HepG2 (cell line): ENCODE measurements around the gene TMEM130. TPM values are rescaled to one million over a fixed set of nuclear protein-coding genes. Genes with fewer than 3 reads are reported as not detected.

Experiments used
- ATAC-seq: fragments of 200-7000 bp; cut with Tn5 transposase; 3 replicates; pipeline ENCODE4 v1.9.1; 2020; ENCODE audit warnings: mild to moderate bottlenecking, moderate library complexity
- BruUV-seq: library from RNA; stranded (reverse); fragments of 400-500 nt; replicated peaks from 2 replicates; lab custom pipeline; 2021; lab: Mats Ljungman, UMichigan
- CTCF ChIA-PET: fragments of 300-600 bp; formaldehyde crosslinking; extraction: SDS; loops from one replicate; lab custom pipeline; 2021; ENCODE audit warnings: low total read pairs, inconsistent platforms, low intra/inter-chr PET ratio; lab: Yijun Ruan, JAX
- POLR2A ChIA-PET: fragments of 350-600 bp; sonication (Branson Sonifier 250); formaldehyde crosslinking; loops from one replicate; lab custom pipeline; 2020; ENCODE audit warnings: antibody characterized with exemption, inconsistent platforms; lab: Yijun Ruan, JAX
- DNase-seq: peaks from one replicate; pipeline ENCODE4 v3.0.0-alpha.2; 2015; ENCODE audit warnings: low spot score
- FAIRE-seq: peaks from 3 replicates; lab custom pipeline; 2011; peaks lifted over from hg19 to GRCh38; lab: Jason Lieb, UNC
- H2AFZ ChIP-seq: one replicate; pipeline ENCODE4 v1.6.1; 2011; ENCODE audit warnings: low read length, inconsistent platforms
- H3K27ac ChIP-seq: fragments of 300-600 bp; 3 replicates; pipeline ENCODE4 v1.8.0; 2011; ENCODE audit warnings: mixed run types, mild to moderate bottlenecking, mixed read lengths, low read length, inconsistent platforms; ENCODE audit not compliant: insufficient read depth; ENCODE audit errors: extremely low read length
- H3K27me3 ChIP-seq, 2 experiments: fragments of 200-600 bp in 1 of 2; 2 replicates in 1 of 2; 3 replicates in 1 of 2; pipeline versions ENCODE4 v1.6.0 to v1.8.0; 2011; ENCODE audit warnings: low read length in 2 of 2, mild to moderate bottlenecking in 2 of 2, moderate library complexity in 2 of 2, inconsistent platforms in 1 of 2; ENCODE audit not compliant: insufficient read depth in 2 of 2, control insufficient read depth in 1 of 2
- H3K36me3 ChIP-seq, 2 experiments: fragments of 200-600 bp in 1 of 2; replicated peaks in 1 of 2; 2 replicates in 1 of 2; 3 replicates in 1 of 2; pipeline versions ENCODE4 v1.5.1 to v1.8.0; 2011; ENCODE audit warnings: low read length in 2 of 2, inconsistent platforms in 1 of 2; ENCODE audit not compliant: insufficient read depth in 2 of 2, control insufficient read depth in 1 of 2
- H3K4me1 ChIP-seq: 2 replicates; pipeline ENCODE4 v1.5.1; 2012; ENCODE audit warnings: low read length, inconsistent platforms; ENCODE audit not compliant: insufficient read depth
- H3K4me2 ChIP-seq: 2 replicates; pipeline ENCODE4 v1.6.0; 2011; ENCODE audit warnings: low read depth, low read length, inconsistent platforms
- H3K4me3 ChIP-seq, 3 experiments: fragments of 200-600 bp in 1 of 3; sonication (generic), shearing (Covaris generic) in 1 of 3; replicated peaks in 1 of 3; 2 replicates each; pipeline ENCODE4 v1.5.1; 2011 to 2016; ENCODE audit warnings: low read length in 3 of 3, inconsistent platforms in 2 of 3, low read depth in 2 of 3, mild to moderate bottlenecking in 2 of 3, control low read depth in 1 of 3, mixed read lengths in 1 of 3; ENCODE audit not compliant: insufficient read depth in 1 of 3
- H3K79me2 ChIP-seq: one replicate; pipeline ENCODE4 v1.6.1; 2011; ENCODE audit warnings: low read length, inconsistent platforms; ENCODE audit not compliant: insufficient read depth
- H3K9ac ChIP-seq: 2 replicates; pipeline ENCODE4 v1.6.0; 2011; ENCODE audit warnings: mild to moderate bottlenecking, low read depth, low read length, inconsistent platforms; ENCODE audit not compliant: insufficient read depth
- H3K9me3 ChIP-seq: 2 replicates; pipeline ENCODE4 v1.5.1; 2012; ENCODE audit warnings: mild to moderate bottlenecking, low read length
- H4K20me1 ChIP-seq: 2 replicates; pipeline ENCODE4 v1.6.0; 2011; ENCODE audit warnings: inconsistent platforms, mild to moderate bottlenecking, low read length, moderate library complexity; ENCODE audit not compliant: insufficient read depth
- CSRNP2 ChIP-seq: sonication (generic); formaldehyde crosslinking; conservative IDR thresholded peaks from 2 replicates; pipeline ENCODE4 v1.8.0; 2022; ENCODE audit warnings: low read depth, missing genetic modification reagents
- HNF4A ChIP-seq: sonication (generic); formaldehyde crosslinking; IDR thresholded peaks from 2 replicates; pipeline ENCODE4 v1.4.0; 2020; ENCODE audit warnings: missing genetic modification reagents
- MAZ ChIP-seq, 2 experiments: sonication (generic) in 1 of 2; formaldehyde crosslinking in 1 of 2; IDR thresholded peaks; 2 replicates each; pipeline versions ENCODE4 v1.5.0 to v1.6.1; 2012 to 2020; ENCODE audit warnings: low read depth in 2 of 2, mild to moderate bottlenecking in 2 of 2, borderline replicate concordance in 1 of 2, improper control_type of control experiment in 1 of 2, low read length in 1 of 2, missing genetic modification reagents in 1 of 2, moderate library complexity in 1 of 2
- MEIS1 ChIP-seq: sonication (generic); formaldehyde crosslinking; IDR thresholded peaks from 2 replicates; pipeline ENCODE4 v1.9.0; 2021; ENCODE audit warnings: mild to moderate bottlenecking, missing genetic modification reagents, moderate library complexity, borderline replicate concordance
- SSRP1 ChIP-seq: IDR thresholded peaks from 2 replicates; pipeline ENCODE4 v1.6.1; 2016; ENCODE audit warnings: control low read depth
- ZNF232 ChIP-seq: sonication (generic); formaldehyde crosslinking; IDR thresholded peaks from 2 replicates; pipeline ENCODE4 v1.4.0; 2020; ENCODE audit warnings: missing genetic modification reagents, borderline replicate concordance
- ZNF431 ChIP-seq: sonication (generic); formaldehyde crosslinking; IDR thresholded peaks from 2 replicates; pipeline ENCODE4 v1.9.0; 2022; ENCODE audit warnings: missing genetic modification reagents, low read depth, mild to moderate bottlenecking, borderline replicate concordance
- ZNF703 ChIP-seq: sonication (generic); formaldehyde crosslinking; IDR thresholded peaks from 2 replicates; pipeline ENCODE4 v1.5.1; 2020; ENCODE audit warnings: missing genetic modification reagents, mild to moderate bottlenecking, moderate library complexity, borderline replicate concordance
- WGBS: methylation state at CpG from one replicate; pipeline ENCODE4 v1.1.6; 2017; ENCODE audit warnings: low lambda C conversion rate; 5-methylcytosine and 5-hydroxymethylcytosine counted together
- in situ Hi-C: cut with HindIII; loops from 2 replicates; pipeline ENCODE4 v1.10.0; 2017; ENCODE audit warnings: low pct_unique_long_range_greater_than_20kb; ENCODE audit not compliant: extremely low pct_ligation_motif_present
- intact Hi-C: fragments of 100-400 bp; cut with micrococcal nuclease; formaldehyde crosslinking; loops from one replicate; pipeline ENCODE4 v1.10.0; 2022; ENCODE audit not compliant: unreplicated experiment
- polyA plus RNA-seq, 8 experiments: library from polyadenylated mRNA; depleted of rRNA in 3 of 8; stranded (reverse) in 7 of 8; unstranded in 1 of 8; fragments of >200 nt; fragmentation: Illumina TruSeq in 4 of 8; extraction: Trizol in 4 of 8; gene quantifications; 2 replicates each; pipeline versions ENCODE4 v1.2.1 to v1.2.3, GENCODE V29; 2011 to 2016; ENCODE audit warnings: low read depth in 4 of 8, missing spikeins in 1 of 8, mixed read lengths in 1 of 8; ENCODE audit not compliant: insufficient read depth in 1 of 8
- total RNA-seq, 5 experiments: library from RNA; depleted of rRNA; stranded (reverse); fragments of >200 nt; fragmentation: Illumina TruSeq; extraction: Trizol; gene quantifications; 2 replicates each; pipeline ENCODE4 v1.2.3, GENCODE V29; 2016; ENCODE audit warnings: low read depth in 1 of 5
- TF ChIP-seq, protein P1 (sequence below): sonication (generic); formaldehyde crosslinking; IDR thresholded peaks from 2 replicates; pipeline ENCODE4 v1.5.0; 2020; ENCODE audit warnings: mild to moderate bottlenecking, low read depth, missing genetic modification reagents, borderline replicate concordance

TMEM130 gene
- total and polyA plus RNA-seq, 2 of the 13 experiments (the other 11 are each of a cell fraction or from before 2014, with no cell fraction given) = not detected

DNA sequence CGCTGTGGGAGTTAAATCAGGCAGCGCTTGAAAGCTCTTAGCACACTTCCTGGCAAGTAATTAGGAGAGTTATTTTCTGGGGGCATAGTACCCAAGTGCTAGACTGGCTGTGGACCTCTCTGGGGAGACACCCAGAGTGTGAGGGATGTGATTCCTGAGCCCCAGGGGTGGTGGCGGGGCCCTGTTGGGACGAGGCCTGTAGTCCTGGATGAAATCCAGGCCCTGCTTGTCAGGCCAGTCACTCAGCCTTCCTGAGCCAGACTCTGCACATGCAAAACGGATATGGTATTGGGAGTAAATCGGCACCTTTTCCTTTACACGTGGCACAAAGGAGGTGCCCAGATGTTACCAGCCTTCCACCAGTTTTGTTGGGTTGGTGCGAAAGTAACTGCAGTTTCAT lies 39.7 kb upstream of the TMEM130 start (continued):
- TF ChIP-seq ZNF431 (CRISPR knock-in tag) (no peak), ZNF232 (CRISPR knock-in tag) (no peak), MEIS1 (CRISPR knock-in tag) (no peak)

DNA sequence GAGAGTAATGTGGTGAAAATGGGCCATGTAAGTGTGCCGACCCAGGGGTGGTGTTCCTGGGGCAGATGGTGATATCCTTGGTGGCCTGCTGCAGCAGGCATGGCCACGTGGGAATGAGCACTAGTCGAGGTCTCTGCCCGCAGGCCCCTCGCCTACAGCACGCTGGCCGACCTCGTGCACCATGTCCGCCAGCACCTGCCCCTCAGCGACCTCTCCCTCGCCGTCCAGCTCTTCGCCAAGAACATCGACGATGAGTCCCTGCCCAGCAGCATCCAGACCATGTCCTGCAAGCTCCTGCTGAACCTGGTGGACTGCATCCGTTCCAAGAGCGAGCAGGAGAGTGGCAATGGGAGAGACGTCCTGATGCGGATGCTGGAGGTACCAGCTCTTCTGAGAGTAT lies 38.8 kb upstream of the TMEM130 start:
- H2AFZ ChIP-seq = no peak overlapping the region
- no TSS peak for BruUV-seq
- H3K4me1 ChIP-seq = no peaks in the 10 kb centered on the region
- DNase-seq (no peak), ATAC-seq (no peak)
- peaks cover 22 to 81% of the 10 kb centered on the region in 2 experiments for H3K36me3 ChIP-seq
- TF ChIP-seq MAZ (IDR thresholded peaks at IDR 0.05; ENCODE audit: borderline replicate concordance, low read depth, low read length) (no peak), MAZ (CRISPR knock-in tag; IDR thresholded peaks at IDR 0.05; ENCODE audit: low read depth) (no peak), ZNF703 (CRISPR knock-in tag) (no peak), CSRNP2 (no peak), HNF4A (CRISPR knock-in tag) (no peak), SSRP1 (no peak)
- TF ChIP-seq, protein P1, sequence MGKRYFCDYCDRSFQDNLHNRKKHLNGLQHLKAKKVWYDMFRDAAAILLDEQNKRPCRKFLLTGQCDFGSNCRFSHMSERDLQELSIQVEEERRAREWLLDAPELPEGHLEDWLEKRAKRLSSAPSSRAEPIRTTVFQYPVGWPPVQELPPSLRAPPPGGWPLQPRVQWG = no peak
- TF ChIP-seq, all 625 proteins: peak for 0
- H3K4me2 ChIP-seq = no peak overlapping the region
- H3K79me2 ChIP-seq = no peaks in the 10 kb centered on the region
- 97% methylated on average over 16 of the region's 19 CpGs for WGBS
- H3K4me3 ChIP-seq = no peak overlapping the region
- H3K9me3 ChIP-seq = no peaks in the 10 kb centered on the region
- ChIA-PET CTCF (no interaction called here), POLR2A (no interaction called here)
- no peaks in the 10 kb centered on the region for H3K27me3 ChIP-seq
- H3K9ac ChIP-seq = no peak overlapping the region
- no peak overlapping the region for H3K27ac ChIP-seq
- in situ Hi-C loops (no loop called here), intact Hi-C loops (no loop called here)
- FAIRE-seq = no peak
- no peaks in the 10 kb centered on the region for H4K20me1 ChIP-seq
